Measurements from ENCODE around the gene HEPACAM. TPM values are rescaled to one million over a fixed set of nuclear protein-coding genes. Genes with fewer than 3 reads are reported as not detected.
A peak's percentile ranks its signal among the peaks of the same experiment; 100 is the strongest.

Gene HEPACAM
- total RNA-seq, 4 donors from 2014 or later = 0.42 to 2.1 (median 1.1) TPM

- Histone ChIP-seq H3K4me3 (no peak overlapping the region), H3K27me3 (peaks cover 0 to 29% (median 0%) of the 10 kb centered on the region in 4 donors), H3K9me3 (no peaks in the 10 kb centered on the region), H3K27ac (replicated peaks in 1 of 4) (no peak overlapping the region), H3K4me1 (peaks cover 0 to 27% (median 14%) of the 10 kb centered on the region in 4 donors), H3K36me3 (peaks cover 0 to 41% (median 0%) of the 10 kb centered on the region in 4 donors)
- WGBS = 66% methylated on average over 4 of the region's 5 CpGs
- intact Hi-C loops (cut with DNase I) = no loop called here
- TF ChIP-seq POLR2AphosphoS5 (IDR thresholded peaks at IDR 0.05) = no peak
- no peak for TF ChIP-seq POLR2A (IDR thresholded peaks at IDR 0.05; ENCODE audit: low read depth)
- TF ChIP-seq EP300 (IDR thresholded peaks at IDR 0.05) = no peak
- no peak for TF ChIP-seq CTCF (IDR thresholded peaks at IDR 0.05)
- no peak for DNase-seq (ENCODE audit: extremely low spot score)
Observed at GRCh38 chr11:124884869-124885479, 50.9 kb downstream of the HEPACAM start.

- H3K9me3 ChIP-seq = no peaks in the 10 kb centered on the region
- no peak overlapping the region for H3K4me3 ChIP-seq
- peaks cover 0 to 21% (median 15%) of the 10 kb centered on the region in 4 donors for H3K4me1 ChIP-seq
- WGBS = 89% methylated on average over 1 of the region's 1 CpG
- H3K27me3 ChIP-seq = peaks cover 0 to 29% (median 0%) of the 10 kb centered on the region in 4 donors
- DNase-seq (ENCODE audit: extremely low spot score) = no peak
- no peak overlapping the region for H3K27ac ChIP-seq (replicated peaks in 1 of 4)
- intact Hi-C loops (cut with DNase I) = no loop called here
- TF ChIP-seq EP300 (IDR thresholded peaks at IDR 0.05) (no peak), POLR2AphosphoS5 (IDR thresholded peaks at IDR 0.05) (no peak), POLR2A (IDR thresholded peaks at IDR 0.05; ENCODE audit: low read depth) (no peak), CTCF (IDR thresholded peaks at IDR 0.05) (no peak)
- peaks cover 0 to 37% (median 0%) of the 10 kb centered on the region in 4 donors for H3K36me3 ChIP-seq
Observed at GRCh38 chr11:124884340-124884739, 51.5 kb downstream of the HEPACAM start.

- 64% methylated on average over 11 of the region's 11 CpGs for WGBS
- Histone ChIP-seq H3K36me3 (peaks cover 0 to 33% (median 0%) of the 10 kb centered on the region in 4 donors), H3K27ac (replicated peaks in 1 of 4) (peak overlapping the region in 3 of 4 donors; percentile 45 to 61 (median 50)), H3K27me3 (peaks cover 0 to 15% (median 0%) of the 10 kb centered on the region in 4 donors), H3K4me3 (no peak overlapping the region), H3K4me1 (peaks cover 7 to 26% (median 15%) of the 10 kb centered on the region in 4 donors), H3K9me3 (no peaks in the 10 kb centered on the region)
- intact Hi-C loops (cut with DNase I) = no loop called here
- TF ChIP-seq EP300 (IDR thresholded peaks at IDR 0.05) (no peak), POLR2A (IDR thresholded peaks at IDR 0.05; ENCODE audit: low read depth) (no peak), POLR2AphosphoS5 (IDR thresholded peaks at IDR 0.05) (no peak), CTCF (IDR thresholded peaks at IDR 0.05) (no peak)
- no peak for DNase-seq (ENCODE audit: extremely low spot score)
Observed at GRCh38 chr11:124882339-124883071, 53.3 kb downstream of the HEPACAM start.

- Histone ChIP-seq H3K4me1 (peaks cover 22 to 37% (median 23%) of the 10 kb centered on the region in 4 donors), H3K36me3 (peaks cover 0 to 20% (median 0%) of the 10 kb centered on the region in 4 donors), H3K27me3 (no peaks in the 10 kb centered on the region), H3K27ac (replicated peaks in 1 of 4) (no peak overlapping the region), H3K4me3 (no peak overlapping the region), H3K9me3 (no peaks in the 10 kb centered on the region)
- intact Hi-C loops (cut with DNase I) = no loop called here
- WGBS = 82% methylated on average over 3 of the region's 3 CpGs
- no peak for TF ChIP-seq EP300 (IDR thresholded peaks at IDR 0.05)
- TF ChIP-seq POLR2A (IDR thresholded peaks at IDR 0.05; ENCODE audit: low read depth) = no peak
- no peak for TF ChIP-seq POLR2AphosphoS5 (IDR thresholded peaks at IDR 0.05)
- TF ChIP-seq CTCF (IDR thresholded peaks at IDR 0.05) = no peak
- DNase-seq (ENCODE audit: extremely low spot score) = no peak
Observed at GRCh38 chr11:124880958-124881357, 54.9 kb downstream of the HEPACAM start.
